Subcutaneous abdominal adipose tissue (tissue), 5 donors: Measurements from ENCODE around the gene IKZF2.

Experiments used
- H3K27ac ChIP-seq: one replicate; pipeline ENCODE4 v1.7.0; 2013; ENCODE audit warnings: low read depth, mild to moderate bottlenecking, inconsistent platforms, low read length, moderate library complexity
- H3K27me3 ChIP-seq, 5 donors: one replicate each; pipeline ENCODE4 v1.7.0; 2013; ENCODE audit warnings: low read length in 5 of 5, inconsistent platforms in 1 of 5; ENCODE audit not compliant: control insufficient read depth in 5 of 5, insufficient read depth in 4 of 5
- H3K36me3 ChIP-seq, 5 donors: one replicate each; pipeline ENCODE4 v1.7.0; 2013; ENCODE audit warnings: low read length in 5 of 5; ENCODE audit not compliant: control insufficient read depth in 5 of 5, insufficient read depth in 5 of 5
- H3K4me1 ChIP-seq, 5 donors: one replicate each; pipeline ENCODE4 v1.7.0; 2013; ENCODE audit warnings: low read length in 5 of 5, mild to moderate bottlenecking in 3 of 5, moderate library complexity in 1 of 5; ENCODE audit not compliant: control insufficient read depth in 5 of 5, insufficient read depth in 5 of 5
- H3K4me3 ChIP-seq, 5 donors: one replicate each; pipeline ENCODE4 v1.7.0; 2013; ENCODE audit warnings: low read length in 5 of 5, low read depth in 1 of 5
- H3K9ac ChIP-seq, 5 donors: one replicate each; pipeline ENCODE4 v1.7.0; 2013; ENCODE audit warnings: low read length in 5 of 5, mild to moderate bottlenecking in 4 of 5, moderate library complexity in 3 of 5
- H3K9me3 ChIP-seq, 5 donors: one replicate each; pipeline ENCODE4 v1.7.0; 2013; ENCODE audit warnings: low read length in 5 of 5; ENCODE audit not compliant: control insufficient read depth in 5 of 5
- donor health status: healthy.
- donor health status: healthy.
- donor health status: healthy.
- donor health status: healthy.
- donor health status: healthy.

IKZF2 gene

DNA sequence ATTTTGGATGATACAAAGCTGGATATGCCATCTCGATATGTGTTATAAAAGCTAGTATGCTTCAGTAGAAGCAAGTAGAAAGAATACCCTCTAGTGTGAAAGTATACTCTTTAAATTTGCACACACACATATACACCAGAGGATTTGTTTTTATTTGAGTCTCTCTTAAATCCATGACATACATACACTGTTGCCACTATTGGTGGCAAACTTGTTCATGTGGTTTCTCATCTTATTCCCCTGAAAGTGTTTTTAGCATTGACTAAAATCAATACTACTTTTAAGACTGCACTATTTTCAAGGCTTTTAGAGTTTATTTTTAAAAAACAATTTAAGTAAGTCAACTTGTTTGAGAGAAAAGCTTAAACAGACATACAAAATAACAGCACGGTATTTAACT, 137.4 kb downstream of the IKZF2 start:
- H3K4me1 ChIP-seq, result no peaks in the 10 kb centered on the region
- no peaks in the 10 kb centered on the region for H3K9me3 ChIP-seq
- H3K4me3 ChIP-seq, result no peak overlapping the region
- no peak overlapping the region for H3K27ac ChIP-seq
- H3K27me3 ChIP-seq, result no peaks in the 10 kb centered on the region
- H3K36me3 ChIP-seq, result peaks cover 0 to 13% (median 0%) of the 10 kb centered on the region in 5 donors
- H3K9ac ChIP-seq, result no peak overlapping the region

DNA sequence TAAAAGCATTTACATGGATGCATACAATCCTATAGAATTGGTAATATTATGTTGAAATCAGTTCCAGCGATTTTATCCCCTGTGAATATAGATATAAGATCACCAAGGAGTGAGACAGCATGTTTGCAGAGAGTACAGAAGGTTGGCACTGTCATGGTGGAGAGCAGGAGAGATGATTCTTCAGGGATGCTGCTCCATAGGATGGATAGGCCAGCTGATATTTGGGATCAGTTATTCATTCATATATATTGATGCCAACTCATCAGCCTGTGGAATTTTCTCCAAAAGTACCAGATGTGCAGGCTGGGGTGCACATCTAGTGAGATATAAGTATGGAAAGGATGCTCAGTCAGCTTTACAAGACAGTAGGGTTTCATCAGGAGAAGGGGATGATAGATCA, 139.9 kb downstream of the IKZF2 start:
- H3K9me3 ChIP-seq, result no peaks in the 10 kb centered on the region
- no peak overlapping the region for H3K27ac ChIP-seq
- peaks cover 5 to 16% (median 8%) of the 10 kb centered on the region in 5 donors for H3K36me3 ChIP-seq
- no peak overlapping the region for H3K9ac ChIP-seq
- H3K4me3 ChIP-seq, result no peak overlapping the region
- no peaks in the 10 kb centered on the region for H3K27me3 ChIP-seq
- no peaks in the 10 kb centered on the region for H3K4me1 ChIP-seq

DNA sequence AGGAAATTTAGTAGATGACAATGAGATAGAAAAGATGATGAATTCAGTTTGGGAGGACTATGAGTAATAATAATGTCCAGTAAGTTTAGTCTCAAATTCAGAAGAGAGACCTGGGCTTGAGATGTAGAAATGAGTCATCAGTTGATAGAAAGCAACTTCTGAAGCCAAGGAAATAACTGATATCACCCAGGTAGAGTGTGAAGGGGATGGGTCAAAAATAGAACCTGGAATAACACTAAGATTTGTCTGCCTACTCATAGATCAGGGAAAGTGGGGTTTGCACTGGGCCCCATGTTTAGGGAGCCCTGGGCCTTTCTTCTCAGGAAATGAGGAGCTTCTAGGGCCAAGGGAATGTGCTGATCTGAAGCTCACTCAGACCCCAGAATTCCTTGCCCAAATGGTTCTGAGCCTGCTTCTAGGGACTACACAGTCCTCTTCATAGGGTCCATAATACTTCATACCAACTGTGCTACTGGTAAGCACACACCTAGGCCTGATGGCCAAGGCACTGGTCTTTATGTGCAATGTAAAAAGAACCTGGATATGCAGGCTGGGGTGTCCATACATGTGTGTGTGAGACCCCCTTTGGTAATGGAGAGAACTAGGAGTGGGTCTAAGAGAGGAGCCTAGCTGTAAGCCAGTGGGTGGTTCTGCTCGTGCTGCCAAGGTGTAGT, 141.2 kb downstream of the IKZF2 start:
- no peaks in the 10 kb centered on the region for H3K27me3 ChIP-seq
- no peak overlapping the region for H3K9ac ChIP-seq
- H3K27ac ChIP-seq, result no peak overlapping the region
- no peaks in the 10 kb centered on the region for H3K4me1 ChIP-seq
- H3K4me3 ChIP-seq, result no peak overlapping the region
- no peaks in the 10 kb centered on the region for H3K9me3 ChIP-seq
- peaks cover 5 to 18% (median 8%) of the 10 kb centered on the region in 5 donors for H3K36me3 ChIP-seq

DNA sequence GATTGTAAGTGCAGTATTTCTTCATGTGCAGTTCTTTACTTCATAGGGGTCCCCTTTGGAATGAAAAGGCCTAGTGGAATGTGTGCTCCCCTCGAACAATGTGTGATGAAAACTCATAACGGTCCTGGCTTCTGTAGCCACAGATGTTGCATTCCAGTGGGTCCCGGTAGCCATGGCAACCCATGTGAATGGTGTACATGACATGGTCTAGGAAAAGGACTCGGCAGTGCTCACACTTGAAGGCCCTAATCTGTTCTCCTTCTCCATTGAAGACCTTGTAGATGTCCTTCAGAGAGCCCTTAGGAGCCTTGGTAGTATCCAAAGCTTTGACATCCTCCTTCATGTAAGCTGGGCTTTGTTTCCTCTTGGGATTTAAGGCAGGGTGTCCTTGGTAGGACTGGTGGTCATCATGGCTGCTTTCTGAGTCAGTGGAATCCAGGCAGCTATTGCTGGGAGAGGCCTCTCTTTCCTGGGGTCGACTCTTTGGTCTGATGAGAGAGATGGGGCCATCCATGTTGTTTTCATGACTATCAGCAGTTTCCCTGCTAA, 144.0 kb downstream of the IKZF2 start:
- Histone ChIP-seq H3K9ac (no peak overlapping the region), H3K27ac (no peak overlapping the region), H3K9me3 (no peaks in the 10 kb centered on the region), H3K4me1 (no peaks in the 10 kb centered on the region), H3K4me3 (no peak overlapping the region), H3K27me3 (no peaks in the 10 kb centered on the region), H3K36me3 (peaks cover 5 to 14% (median 8%) of the 10 kb centered on the region in 5 donors)

DNA sequence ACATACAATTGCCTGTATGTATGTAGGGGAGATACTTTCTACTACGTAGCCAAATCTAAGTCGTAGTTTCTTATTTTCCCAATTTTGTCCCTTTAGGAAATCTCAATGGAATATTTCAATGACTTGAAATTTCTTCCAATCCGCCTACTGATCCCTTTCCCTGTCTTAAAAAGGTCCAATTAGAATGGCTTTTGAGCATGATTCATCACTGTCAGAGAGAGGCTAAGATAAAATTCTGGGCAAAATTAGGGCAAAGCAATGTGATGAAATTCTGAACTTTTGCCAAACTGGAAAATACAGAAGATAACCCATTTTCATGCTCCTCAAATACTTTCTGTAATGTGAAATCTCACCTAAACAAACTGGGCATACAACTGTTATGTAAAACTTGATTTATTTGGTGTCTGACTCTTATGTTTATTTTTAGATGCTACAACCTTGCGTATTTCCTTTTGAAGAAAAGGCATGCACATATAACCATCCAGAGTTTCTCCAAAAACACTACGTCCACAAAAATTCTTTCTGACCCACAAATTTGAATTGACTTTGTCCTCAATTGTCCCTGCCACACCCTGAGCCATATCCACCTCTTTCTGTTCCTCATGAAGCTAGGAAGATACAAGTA, 147.1 kb downstream of the IKZF2 start:
- H3K27ac ChIP-seq, result no peak overlapping the region
- H3K4me1 ChIP-seq, result peaks cover 0 to 5% (median 3%) of the 10 kb centered on the region in 5 donors
- H3K27me3 ChIP-seq, result no peaks in the 10 kb centered on the region
- no peak overlapping the region for H3K4me3 ChIP-seq
- no peak overlapping the region for H3K9ac ChIP-seq
- peaks cover 5 to 8% (median 7%) of the 10 kb centered on the region in 5 donors for H3K36me3 ChIP-seq
- no peaks in the 10 kb centered on the region for H3K9me3 ChIP-seq

DNA sequence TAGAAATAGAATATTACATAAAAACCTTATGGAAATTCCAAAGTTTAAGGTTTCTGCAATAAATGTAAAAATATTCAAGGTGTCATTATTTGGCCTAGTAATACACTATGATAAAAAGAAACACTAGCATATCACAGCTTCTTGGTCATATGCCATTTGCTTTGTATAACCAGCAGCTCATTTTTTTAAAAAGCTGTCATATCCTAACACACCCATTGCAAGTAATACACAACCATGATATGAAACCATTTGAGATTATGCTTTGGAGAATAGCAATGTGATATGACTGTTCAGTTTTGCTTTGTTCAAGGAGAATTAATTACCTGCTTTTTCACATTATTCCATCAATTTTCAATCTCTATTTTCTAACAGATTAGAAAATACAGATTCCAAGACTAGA, 149.0 kb downstream of the IKZF2 start:
- no peak overlapping the region for H3K27ac ChIP-seq
- peaks cover 2 to 5% (median 3%) of the 10 kb centered on the region in 5 donors for H3K36me3 ChIP-seq
- no peaks in the 10 kb centered on the region for H3K9me3 ChIP-seq
- peaks cover 0 to 5% (median 3%) of the 10 kb centered on the region in 5 donors for H3K4me1 ChIP-seq
- H3K27me3 ChIP-seq, result no peaks in the 10 kb centered on the region
- no peak overlapping the region for H3K4me3 ChIP-seq
- H3K9ac ChIP-seq, result no peak overlapping the region

DNA sequence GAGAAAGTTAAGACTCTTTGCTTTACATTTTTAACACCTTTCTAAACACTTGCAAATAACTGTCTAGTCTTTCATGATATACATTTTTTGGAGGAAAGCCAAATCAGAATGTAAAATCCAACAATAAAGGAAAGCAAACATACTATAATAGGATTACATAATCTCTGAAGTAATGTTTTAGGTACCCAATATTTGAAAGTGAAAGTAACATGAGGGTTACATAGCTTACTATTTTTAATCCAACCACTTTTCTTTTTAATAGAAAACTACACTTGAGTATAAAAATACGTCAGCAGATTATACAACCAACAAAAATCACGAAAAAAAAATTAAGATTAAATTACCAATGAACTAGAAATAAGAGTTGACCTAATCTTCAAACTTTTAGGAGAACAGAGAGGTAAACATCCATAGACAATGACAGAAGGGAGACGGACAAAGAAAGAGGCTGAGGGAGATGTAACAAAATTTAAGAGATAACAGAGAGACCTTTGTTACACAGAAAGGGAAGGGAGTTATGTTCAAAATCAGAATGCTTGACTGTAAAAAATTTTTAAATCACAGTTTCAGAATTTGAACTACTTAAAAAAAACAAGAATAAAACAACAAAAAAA, 150.0 kb downstream of the IKZF2 start:
- Histone ChIP-seq H3K4me1 (peaks cover 0 to 5% (median 3%) of the 10 kb centered on the region in 5 donors), H3K9ac (peak overlapping the region in 1 of 5 donors; percentile 30), H3K4me3 (peak overlapping the region in 1 of 5 donors; percentile 14), H3K9me3 (no peaks in the 10 kb centered on the region), H3K36me3 (peaks cover 0 to under 1% (median 0%) of the 10 kb centered on the region in 5 donors), H3K27ac (no peak overlapping the region), H3K27me3 (no peaks in the 10 kb centered on the region)

DNA sequence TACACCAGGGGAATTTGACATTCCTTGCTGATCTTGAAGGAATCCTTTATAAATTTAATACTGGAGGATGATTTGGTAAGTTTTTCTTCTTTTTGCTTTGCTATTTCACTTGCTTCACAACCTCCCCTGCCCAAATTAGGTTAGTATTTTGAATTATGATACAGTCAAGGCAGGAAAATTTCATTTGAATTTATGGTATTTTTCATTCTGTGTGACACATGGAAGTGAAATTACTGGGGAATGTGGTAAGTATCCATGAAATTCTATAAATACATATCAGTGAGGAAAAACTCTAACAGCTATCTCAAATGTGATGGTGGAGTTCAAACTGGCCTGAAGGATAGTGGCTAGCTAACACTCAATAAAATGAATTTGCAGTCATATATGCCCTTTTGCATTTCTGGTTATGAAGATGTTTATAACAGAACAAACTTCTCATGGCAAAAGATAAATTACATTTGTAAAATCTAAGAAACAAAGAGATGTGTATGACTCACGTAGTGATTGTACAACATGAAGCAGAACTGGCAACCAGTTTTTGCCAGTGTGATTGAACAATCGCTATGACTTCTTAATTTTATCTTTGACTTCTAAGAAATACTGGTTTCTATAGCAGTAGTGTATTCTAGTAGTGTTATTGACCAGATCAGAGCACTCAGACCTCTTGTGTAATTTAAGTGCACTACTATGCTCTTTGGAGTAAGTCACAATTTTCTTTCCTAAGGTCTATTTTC, 152.6 kb downstream of the IKZF2 start:
- Histone ChIP-seq H3K27me3 (no peaks in the 10 kb centered on the region), H3K4me1 (peaks cover 0 to 5% (median 3%) of the 10 kb centered on the region in 5 donors), H3K27ac (no peak overlapping the region), H3K9ac (no peak overlapping the region), H3K9me3 (no peaks in the 10 kb centered on the region), H3K36me3 (no peaks in the 10 kb centered on the region), H3K4me3 (no peak overlapping the region)

DNA sequence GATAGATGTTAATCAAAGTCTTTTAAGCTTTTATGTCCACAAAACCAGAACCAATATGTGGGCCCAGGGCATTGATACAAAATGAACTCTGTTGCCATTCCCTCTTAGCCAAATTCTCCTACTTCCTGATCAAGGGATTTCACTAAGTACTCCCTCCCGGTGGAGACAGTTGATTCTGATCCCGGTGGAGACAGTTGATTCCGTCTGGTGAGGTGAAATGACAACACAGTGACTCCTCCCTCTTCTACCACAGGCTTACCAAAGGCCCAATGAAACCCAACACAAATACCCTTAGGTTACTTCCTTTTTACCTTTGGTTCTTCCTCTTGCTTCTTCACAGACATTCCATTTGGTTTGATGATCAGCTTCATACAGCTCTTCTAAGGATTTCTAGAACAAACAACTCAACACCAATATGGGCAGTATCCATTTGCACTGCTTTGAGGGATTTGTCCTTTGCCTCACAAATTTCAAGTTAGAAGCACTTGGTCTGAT, 153.8 kb downstream of the IKZF2 start:
- no peaks in the 10 kb centered on the region for H3K27me3 ChIP-seq
- H3K27ac ChIP-seq, result no peak overlapping the region
- H3K36me3 ChIP-seq, result no peaks in the 10 kb centered on the region
- no peaks in the 10 kb centered on the region for H3K9me3 ChIP-seq
- H3K4me3 ChIP-seq, result no peak overlapping the region
- peaks cover 0 to 5% (median 3%) of the 10 kb centered on the region in 5 donors for H3K4me1 ChIP-seq
- H3K9ac ChIP-seq, result no peak overlapping the region
